M059J (cell line): ENCODE measurements around the gene SMTN. TPM values are rescaled to one million over a fixed set of nuclear protein-coding genes. Genes with fewer than 3 reads are reported as not detected.
"Not testable (repeated sequence)": the region's sequence is repeated elsewhere in the genome, so short reads cannot be mapped to it uniquely, and the experiment has no call there.

Source experiments
- DNase-seq: peaks from one replicate; pipeline ENCODE4 v3.0.0-alpha.2; 2012; ENCODE audit warnings: low read depth
- total RNA-seq: library from RNA; depleted of rRNA; stranded (reverse); fragments of >200 nt; shearing (Covaris generic); gene quantifications from 2 replicates; pipeline ENCODE4 v1.2.3, GENCODE V29; 2014

The SMTN gene
- total RNA-seq, 1 experiment from 2014 or later: 53.2 TPM

DNA sequence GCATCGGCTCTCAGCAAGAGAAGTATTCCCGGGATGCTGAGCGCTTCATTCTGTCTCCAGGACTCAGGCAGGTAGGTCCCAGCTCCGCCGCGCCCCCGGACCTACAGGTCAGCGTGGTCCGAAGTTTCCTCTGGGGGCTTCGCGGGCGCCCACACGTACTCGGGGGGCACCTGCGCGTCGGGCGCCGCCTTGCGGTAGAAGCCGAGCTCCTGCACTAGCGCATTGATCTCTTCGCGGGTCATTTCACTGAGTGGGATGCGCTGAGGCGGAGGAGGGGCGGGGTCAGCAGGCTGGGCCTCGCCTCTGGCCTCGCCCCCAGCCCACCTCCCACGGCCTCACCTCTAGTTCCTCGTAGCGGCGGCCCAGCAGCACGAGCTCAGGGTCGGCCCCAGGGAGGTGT is 23.8 kb downstream of the SMTN start:
- DNase-seq: no peak

DNA sequence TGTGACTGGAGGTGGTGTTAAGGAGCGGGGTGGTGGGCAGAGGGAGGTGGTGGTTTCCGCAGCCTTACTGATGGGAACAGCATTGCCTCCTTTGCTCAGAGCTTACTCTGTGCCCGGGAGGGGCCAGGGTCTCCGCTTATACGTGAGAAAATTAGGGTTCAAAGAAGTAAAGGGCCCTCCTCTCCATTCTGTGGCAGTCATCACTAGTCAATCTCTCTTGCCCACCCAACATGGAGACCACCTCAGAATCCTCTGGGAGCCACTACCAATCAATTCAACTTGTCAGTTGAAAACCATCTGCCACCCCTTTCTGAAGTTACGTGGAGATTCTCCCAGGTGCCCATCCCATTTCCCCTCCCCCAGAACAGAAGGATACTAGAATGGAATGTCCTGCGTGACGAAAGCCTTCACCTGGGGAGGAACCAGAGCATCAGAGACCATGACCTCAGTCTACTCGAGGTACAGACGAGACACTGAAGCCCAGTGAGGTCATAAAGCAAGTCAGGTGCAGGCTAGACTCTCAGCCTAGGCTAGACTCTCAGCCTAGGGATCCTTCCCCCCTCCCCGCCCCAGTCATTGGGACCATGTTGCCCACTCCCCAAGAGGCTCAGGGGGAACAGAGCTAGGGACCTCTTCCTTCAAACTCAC is 24.3 kb downstream of the SMTN start:
- no peak for DNase-seq

GRCh38 chr22:31106001-31106571 is 25.0 kb downstream of the SMTN start:
- peak; percentile 50 for DNase-seq

GRCh38 chr22:31106731-31107177 is 25.6 kb downstream of the SMTN start:
- DNase-seq: no peak

- DNase-seq: peak; percentile 86
Measured at GRCh38 chr22:31107178-31107893, 26.2 kb downstream of the SMTN start, which contains the start of gene SELENOM. Gene SELENOM (minus strand): TSS chr22:31107568. CDS start chr22:31107505, 63 bp downstream.

GRCh38 chr22:31107894-31108218 is 26.7 kb downstream of the SMTN start:
- no peak for DNase-seq

GRCh38 chr22:31112547-31113091 is 31.5 kb downstream of the SMTN start:
- DNase-seq: not testable (repeated sequence)

DNA sequence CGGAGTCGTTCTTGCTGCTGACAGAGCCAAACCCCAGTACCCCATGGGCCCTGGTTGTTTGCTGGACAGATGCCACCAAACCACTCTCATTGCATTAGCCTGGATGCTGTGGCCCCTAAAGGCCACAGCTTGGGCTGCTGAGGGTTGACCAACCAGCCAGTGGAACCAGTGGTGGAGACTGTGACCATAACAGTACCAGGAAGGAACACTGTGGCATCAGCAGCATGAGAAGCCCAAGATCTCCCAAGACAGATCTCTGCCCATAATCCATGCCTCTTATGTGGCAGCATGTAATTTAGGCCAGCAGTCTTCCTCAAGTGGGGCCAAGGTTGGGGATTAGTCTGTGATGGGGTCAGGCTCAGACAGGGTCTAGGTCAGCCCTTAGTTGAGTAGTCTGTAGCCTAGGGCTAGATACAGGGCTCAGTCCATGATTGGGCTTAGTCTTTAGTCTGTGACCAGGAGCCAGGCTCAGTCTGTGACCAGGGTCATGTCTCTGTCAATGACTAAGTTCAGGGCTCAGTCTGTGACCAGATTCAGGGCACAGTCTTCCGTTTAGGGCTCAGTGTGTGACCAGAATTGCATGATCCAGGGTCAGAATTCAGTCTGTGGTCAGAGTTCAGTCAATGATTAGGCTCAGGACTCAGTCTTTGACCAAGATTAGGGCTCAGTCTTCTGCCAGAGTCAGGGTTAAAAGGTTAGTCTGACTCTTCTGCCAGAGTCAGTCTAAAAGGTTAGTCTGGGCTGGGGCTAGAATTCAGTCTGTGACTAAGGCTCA is 37.1 kb downstream of the SMTN start:
- DNase-seq: no peak

GRCh38 chr22:31119026-31119717 is 38.1 kb downstream of the SMTN start:
- DNase-seq: no peak

DNA sequence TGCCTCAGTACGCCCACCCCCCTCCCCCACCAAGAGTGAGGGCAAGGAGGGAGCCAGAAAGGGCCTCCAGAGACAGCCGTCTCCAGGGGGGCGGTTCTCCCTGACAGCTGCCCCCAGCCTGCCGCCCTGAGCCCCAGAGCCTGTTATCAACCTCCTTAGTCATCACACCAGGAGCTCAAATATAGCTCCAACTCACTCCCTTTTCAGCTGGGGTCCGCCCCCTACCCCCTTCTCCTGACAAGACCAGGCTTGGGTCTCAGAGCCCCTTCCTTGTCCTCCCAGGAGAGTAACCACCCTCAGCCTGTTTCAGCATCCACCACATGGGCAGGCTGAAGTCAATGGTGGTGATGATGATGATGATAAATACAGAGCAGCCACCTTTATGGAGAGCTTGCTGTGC is 39.1 kb downstream of the SMTN start:
- no peak for DNase-seq

GRCh38 chr22:31120642-31121041 is 39.5 kb downstream of the SMTN start:
- no peak for DNase-seq

DNA sequence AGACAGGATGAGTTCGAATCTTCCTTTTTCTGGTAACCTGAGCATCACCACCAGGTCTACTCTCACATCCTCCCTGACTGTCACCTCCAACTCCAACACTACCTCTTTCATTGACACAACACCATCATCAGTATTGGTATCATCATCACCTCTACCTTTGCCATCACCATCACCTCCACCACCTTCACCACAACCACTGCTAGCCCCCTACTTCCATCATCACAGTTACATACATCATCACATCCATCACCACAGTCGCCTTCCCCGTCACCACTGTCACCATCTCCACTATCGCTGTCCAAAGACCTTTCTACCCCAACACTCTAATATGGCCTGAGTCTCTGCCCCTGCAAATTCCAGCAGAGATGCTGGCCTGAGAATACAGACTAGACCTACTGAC is 40.3 kb downstream of the SMTN start:
- no peak for DNase-seq

- DNase-seq: no peak
Measured at GRCh38 chr22:31122196-31122531, 41.0 kb downstream of the SMTN start.

DNA sequence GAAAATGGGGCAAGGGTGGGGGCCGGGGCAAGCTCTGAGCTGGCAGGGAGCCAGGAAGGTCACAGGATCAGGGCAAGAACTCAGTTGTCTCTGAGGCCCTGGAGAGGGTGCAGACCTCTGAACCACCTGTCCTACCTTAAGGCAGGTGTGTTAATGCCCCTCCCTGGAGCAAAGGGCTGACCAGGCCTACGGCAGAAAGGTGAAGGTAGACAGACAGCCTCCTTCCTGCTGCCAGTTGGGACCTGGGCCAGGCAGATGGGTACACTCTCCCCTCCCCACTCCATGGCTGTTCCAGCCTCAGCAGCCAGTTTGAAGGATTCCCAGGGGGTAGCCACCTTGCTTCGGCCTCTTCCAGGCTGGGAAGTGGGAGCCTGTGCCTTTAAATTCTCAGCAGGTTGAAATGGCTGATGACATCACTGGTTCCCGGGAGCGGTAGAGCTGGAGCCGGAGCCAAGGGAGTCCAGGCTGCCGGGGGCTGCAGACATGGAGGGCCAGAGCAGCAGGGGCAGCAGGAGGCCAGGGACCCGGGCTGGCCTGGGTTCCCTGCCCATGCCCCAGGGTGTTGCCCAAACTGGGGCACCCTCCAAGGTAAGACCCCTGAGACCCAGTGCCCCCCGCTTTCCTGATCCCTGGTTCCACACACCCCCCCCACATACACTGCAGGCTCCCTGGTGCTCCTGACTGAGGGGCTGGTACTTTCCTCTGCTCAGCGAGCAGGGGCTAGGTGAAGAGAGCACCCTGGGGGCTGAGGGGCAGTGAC is 41.6 kb downstream of the SMTN start, which contains the start of gene INPP5J:
INPP5J (plus strand) TSS at position 435 of the 760 bp plus-strand sequence; CDS start at position 484, 49 bp downstream.
- DNase-seq: peak; percentile 45

DNA sequence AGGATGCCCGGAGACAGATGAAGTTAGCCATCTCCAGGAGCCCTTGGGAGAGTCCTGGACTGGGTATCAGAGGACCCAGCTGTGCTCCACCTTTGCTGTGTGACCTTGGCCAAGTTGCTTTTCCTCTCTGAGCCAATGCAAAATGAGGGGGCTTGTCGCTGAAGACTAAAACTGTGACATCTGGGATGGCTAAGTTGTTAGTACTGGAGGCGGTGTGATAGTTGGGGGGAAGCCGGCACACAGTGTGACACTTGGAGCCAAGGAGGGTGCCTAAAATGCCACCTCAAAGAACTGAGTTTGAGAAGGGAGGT is 42.1 kb downstream of the SMTN start:
- no peak for DNase-seq

GRCh38 chr22:31124290-31124689 is 43.2 kb downstream of the SMTN start:
- no peak for DNase-seq

- DNase-seq: no peak
Measured at GRCh38 chr22:31124811-31125465, 43.8 kb downstream of the SMTN start.

DNA sequence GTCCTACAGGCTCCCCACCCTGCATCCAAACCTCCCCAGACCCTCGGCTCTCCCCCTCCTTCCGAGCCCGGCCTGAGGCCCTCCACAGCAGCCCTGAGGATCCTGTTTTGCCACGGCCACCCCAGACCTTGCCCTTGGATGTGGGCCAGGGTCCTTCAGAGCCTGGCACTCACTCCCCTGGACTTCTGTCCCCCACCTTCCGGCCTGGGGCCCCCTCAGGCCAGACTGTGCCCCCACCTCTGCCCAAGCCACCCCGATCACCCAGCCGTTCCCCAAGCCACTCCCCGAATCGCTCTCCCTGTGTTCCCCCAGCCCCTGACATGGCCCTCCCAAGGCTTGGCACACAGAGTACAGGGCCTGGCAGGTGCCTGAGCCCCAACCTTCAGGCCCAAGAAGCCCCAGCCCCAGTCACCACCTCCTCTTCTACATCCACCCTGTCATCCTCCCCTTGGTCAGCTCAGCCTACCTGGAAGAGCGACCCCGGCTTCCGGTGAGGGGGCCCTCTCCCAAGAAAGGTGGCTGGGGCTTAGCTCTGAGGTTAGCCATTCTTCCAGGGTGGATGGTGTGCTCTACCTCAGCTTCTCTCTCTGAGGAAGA is 44.5 kb downstream of the SMTN start:
- no peak for DNase-seq

- no peak for DNase-seq
Measured at GRCh38 chr22:31126128-31126868, 45.2 kb downstream of the SMTN start.
